HepG2 (cell line): ENCODE results near the gene POMT2. TPM values are rescaled to one million over a fixed set of nuclear protein-coding genes. Genes with fewer than 3 reads are reported as not detected.

Experiments
- ATAC-seq: fragments of 200-7000 bp; cut with Tn5 transposase; 3 replicates; pipeline ENCODE4 v1.9.1; 2020; ENCODE audit warnings: mild to moderate bottlenecking, moderate library complexity
- BruUV-seq: library from RNA; stranded (reverse); fragments of 400-500 nt; replicated peaks from 2 replicates; lab custom pipeline; 2021; lab: Mats Ljungman, UMichigan
- CTCF ChIA-PET: fragments of 300-600 bp; formaldehyde crosslinking; extraction: SDS; loops from one replicate; lab custom pipeline; 2021; ENCODE audit warnings: low total read pairs, inconsistent platforms, low intra/inter-chr PET ratio; lab: Yijun Ruan, JAX
- POLR2A ChIA-PET: fragments of 350-600 bp; sonication (Branson Sonifier 250); formaldehyde crosslinking; loops from one replicate; lab custom pipeline; 2020; ENCODE audit warnings: antibody characterized with exemption, inconsistent platforms; lab: Yijun Ruan, JAX
- DNase-seq: peaks from one replicate; pipeline ENCODE4 v3.0.0-alpha.2; 2015; ENCODE audit warnings: low spot score
- FAIRE-seq: peaks from 3 replicates; lab custom pipeline; 2011; peaks lifted over from hg19 to GRCh38; lab: Jason Lieb, UNC
- H2AFZ ChIP-seq: one replicate; pipeline ENCODE4 v1.6.1; 2011; ENCODE audit warnings: low read length, inconsistent platforms
- H3K27ac ChIP-seq: fragments of 300-600 bp; 3 replicates; pipeline ENCODE4 v1.8.0; 2011; ENCODE audit warnings: mixed run types, mild to moderate bottlenecking, mixed read lengths, low read length, inconsistent platforms; ENCODE audit not compliant: insufficient read depth; ENCODE audit errors: extremely low read length
- H3K27me3 ChIP-seq, 2 experiments: fragments of 200-600 bp in 1 of 2; 2 replicates in 1 of 2; 3 replicates in 1 of 2; pipeline versions ENCODE4 v1.6.0 to v1.8.0; 2011; ENCODE audit warnings: low read length in 2 of 2, mild to moderate bottlenecking in 2 of 2, moderate library complexity in 2 of 2, inconsistent platforms in 1 of 2; ENCODE audit not compliant: insufficient read depth in 2 of 2, control insufficient read depth in 1 of 2
- H3K36me3 ChIP-seq, 2 experiments: fragments of 200-600 bp in 1 of 2; replicated peaks in 1 of 2; 2 replicates in 1 of 2; 3 replicates in 1 of 2; pipeline versions ENCODE4 v1.5.1 to v1.8.0; 2011; ENCODE audit warnings: low read length in 2 of 2, inconsistent platforms in 1 of 2; ENCODE audit not compliant: insufficient read depth in 2 of 2, control insufficient read depth in 1 of 2
- H3K4me1 ChIP-seq: 2 replicates; pipeline ENCODE4 v1.5.1; 2012; ENCODE audit warnings: low read length, inconsistent platforms; ENCODE audit not compliant: insufficient read depth
- H3K4me2 ChIP-seq: 2 replicates; pipeline ENCODE4 v1.6.0; 2011; ENCODE audit warnings: low read depth, low read length, inconsistent platforms
- H3K4me3 ChIP-seq, 3 experiments: fragments of 200-600 bp in 1 of 3; sonication (generic), shearing (Covaris generic) in 1 of 3; replicated peaks in 1 of 3; 2 replicates each; pipeline ENCODE4 v1.5.1; 2011 to 2016; ENCODE audit warnings: low read length in 3 of 3, inconsistent platforms in 2 of 3, low read depth in 2 of 3, mild to moderate bottlenecking in 2 of 3, control low read depth in 1 of 3, mixed read lengths in 1 of 3; ENCODE audit not compliant: insufficient read depth in 1 of 3
- H3K79me2 ChIP-seq: one replicate; pipeline ENCODE4 v1.6.1; 2011; ENCODE audit warnings: low read length, inconsistent platforms; ENCODE audit not compliant: insufficient read depth
- H3K9ac ChIP-seq: 2 replicates; pipeline ENCODE4 v1.6.0; 2011; ENCODE audit warnings: mild to moderate bottlenecking, low read depth, low read length, inconsistent platforms; ENCODE audit not compliant: insufficient read depth
- H3K9me3 ChIP-seq: 2 replicates; pipeline ENCODE4 v1.5.1; 2012; ENCODE audit warnings: mild to moderate bottlenecking, low read length
- H4K20me1 ChIP-seq: 2 replicates; pipeline ENCODE4 v1.6.0; 2011; ENCODE audit warnings: inconsistent platforms, mild to moderate bottlenecking, low read length, moderate library complexity; ENCODE audit not compliant: insufficient read depth
- CEBPZ ChIP-seq: IDR thresholded peaks from 2 replicates; pipeline ENCODE4 v1.6.1; 2012; ENCODE audit warnings: low read length, improper control_type of control experiment
- GATAD2A ChIP-seq: IDR thresholded peaks from 2 replicates; pipeline ENCODE4 v1.6.1; 2016
- HIVEP1 ChIP-seq: sonication (generic); formaldehyde crosslinking; IDR thresholded peaks from 2 replicates; pipeline ENCODE4 v1.4.0; 2020; ENCODE audit warnings: mild to moderate bottlenecking, missing genetic modification reagents
- MAF1 ChIP-seq: sonication (generic); formaldehyde crosslinking; IDR thresholded peaks from 2 replicates; pipeline ENCODE4 v1.5.0; 2020; ENCODE audit warnings: missing genetic modification reagents, borderline replicate concordance
- MBD4 ChIP-seq: IDR thresholded peaks from 2 replicates; pipeline ENCODE4 v1.6.1; 2012; ENCODE audit warnings: low read length, inconsistent platforms, borderline replicate concordance
- THRA ChIP-seq: sonication (generic); formaldehyde crosslinking; IDR thresholded peaks from 2 replicates; pipeline ENCODE4 v1.4.0; 2020; ENCODE audit warnings: missing genetic modification reagents, borderline replicate concordance
- ZNF639 ChIP-seq: conservative IDR thresholded peaks from 2 replicates; pipeline ENCODE4 v1.6.1; 2018; ENCODE audit warnings: missing genetic modification reagents
- WGBS: methylation state at CpG from one replicate; pipeline ENCODE4 v1.1.6; 2017; ENCODE audit warnings: low lambda C conversion rate; 5-methylcytosine and 5-hydroxymethylcytosine counted together
- in situ Hi-C: cut with HindIII; loops from 2 replicates; pipeline ENCODE4 v1.10.0; 2017; ENCODE audit warnings: low pct_unique_long_range_greater_than_20kb; ENCODE audit not compliant: extremely low pct_ligation_motif_present
- intact Hi-C: fragments of 100-400 bp; cut with micrococcal nuclease; formaldehyde crosslinking; loops from one replicate; pipeline ENCODE4 v1.10.0; 2022; ENCODE audit not compliant: unreplicated experiment
- polyA plus RNA-seq, 8 experiments: library from polyadenylated mRNA; depleted of rRNA in 3 of 8; stranded (reverse) in 7 of 8; unstranded in 1 of 8; fragments of >200 nt; fragmentation: Illumina TruSeq in 4 of 8; extraction: Trizol in 4 of 8; gene quantifications; 2 replicates each; pipeline versions ENCODE4 v1.2.1 to v1.2.3, GENCODE V29; 2011 to 2016; ENCODE audit warnings: low read depth in 4 of 8, missing spikeins in 1 of 8, mixed read lengths in 1 of 8; ENCODE audit not compliant: insufficient read depth in 1 of 8
- total RNA-seq, 5 experiments: library from RNA; depleted of rRNA; stranded (reverse); fragments of >200 nt; fragmentation: Illumina TruSeq; extraction: Trizol; gene quantifications; 2 replicates each; pipeline ENCODE4 v1.2.3, GENCODE V29; 2016; ENCODE audit warnings: low read depth in 1 of 5
- TF ChIP-seq, protein P1 (sequence below): sonication (generic); formaldehyde crosslinking; conservative IDR thresholded peaks from 2 replicates; pipeline ENCODE4 v1.4.0; 2020; ENCODE audit warnings: mild to moderate bottlenecking, missing genetic modification reagents, moderate library complexity
- TF ChIP-seq, protein P2 (sequence below): sonication (generic); formaldehyde crosslinking; IDR thresholded peaks from 2 replicates; pipeline ENCODE4 v1.9.0; 2021; ENCODE audit warnings: missing genetic modification reagents, borderline replicate concordance

The POMT2 gene
- total and polyA plus RNA-seq, 2 of the 13 experiments (the other 11 are each of a cell fraction or from before 2014, with no cell fraction given) = 15.3 to 15.9 TPM

GRCh38 chr14:77306416-77306815 lies 14.3 kb downstream of the POMT2 start:
- CTCF ChIA-PET = no interaction called here
- no peak for ATAC-seq

More at GRCh38 chr14:77306416-77306815, 14.3 kb downstream of the POMT2 start:
- FAIRE-seq (no peak), DNase-seq (no peak)
- TF ChIP-seq THRA (CRISPR knock-in tag) (no peak), MAF1 (CRISPR knock-in tag) (no peak), ZNF639 (no peak), CEBPZ (no peak), GATAD2A (CRISPR knock-in tag) (no peak), MBD4 (no peak), HIVEP1 (CRISPR knock-in tag) (no peak)
- TF ChIP-seq, protein P1, sequence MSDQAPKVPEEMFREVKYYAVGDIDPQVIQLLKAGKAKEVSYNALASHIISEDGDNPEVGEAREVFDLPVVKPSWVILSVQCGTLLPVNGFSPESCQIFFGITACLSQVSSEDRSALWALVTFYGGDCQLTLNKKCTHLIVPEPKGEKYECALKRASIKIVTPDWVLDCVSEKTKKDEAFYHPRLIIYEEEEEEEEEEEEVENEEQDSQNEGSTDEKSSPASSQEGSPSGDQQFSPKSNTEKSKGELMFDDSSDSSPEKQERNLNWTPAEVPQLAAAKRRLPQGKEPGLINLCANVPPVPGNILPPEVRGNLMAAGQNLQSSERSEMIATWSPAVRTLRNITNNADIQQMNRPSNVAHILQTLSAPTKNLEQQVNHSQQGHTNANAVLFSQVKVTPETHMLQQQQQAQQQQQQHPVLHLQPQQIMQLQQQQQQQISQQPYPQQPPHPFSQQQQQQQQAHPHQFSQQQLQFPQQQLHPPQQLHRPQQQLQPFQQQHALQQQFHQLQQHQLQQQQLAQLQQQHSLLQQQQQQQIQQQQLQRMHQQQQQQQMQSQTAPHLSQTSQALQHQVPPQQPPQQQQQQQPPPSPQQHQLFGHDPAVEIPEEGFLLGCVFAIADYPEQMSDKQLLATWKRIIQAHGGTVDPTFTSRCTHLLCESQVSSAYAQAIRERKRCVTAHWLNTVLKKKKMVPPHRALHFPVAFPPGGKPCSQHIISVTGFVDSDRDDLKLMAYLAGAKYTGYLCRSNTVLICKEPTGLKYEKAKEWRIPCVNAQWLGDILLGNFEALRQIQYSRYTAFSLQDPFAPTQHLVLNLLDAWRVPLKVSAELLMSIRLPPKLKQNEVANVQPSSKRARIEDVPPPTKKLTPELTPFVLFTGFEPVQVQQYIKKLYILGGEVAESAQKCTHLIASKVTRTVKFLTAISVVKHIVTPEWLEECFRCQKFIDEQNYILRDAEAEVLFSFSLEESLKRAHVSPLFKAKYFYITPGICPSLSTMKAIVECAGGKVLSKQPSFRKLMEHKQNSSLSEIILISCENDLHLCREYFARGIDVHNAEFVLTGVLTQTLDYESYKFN (CRISPR knock-in tag) = no peak
- TF ChIP-seq, protein P2, sequence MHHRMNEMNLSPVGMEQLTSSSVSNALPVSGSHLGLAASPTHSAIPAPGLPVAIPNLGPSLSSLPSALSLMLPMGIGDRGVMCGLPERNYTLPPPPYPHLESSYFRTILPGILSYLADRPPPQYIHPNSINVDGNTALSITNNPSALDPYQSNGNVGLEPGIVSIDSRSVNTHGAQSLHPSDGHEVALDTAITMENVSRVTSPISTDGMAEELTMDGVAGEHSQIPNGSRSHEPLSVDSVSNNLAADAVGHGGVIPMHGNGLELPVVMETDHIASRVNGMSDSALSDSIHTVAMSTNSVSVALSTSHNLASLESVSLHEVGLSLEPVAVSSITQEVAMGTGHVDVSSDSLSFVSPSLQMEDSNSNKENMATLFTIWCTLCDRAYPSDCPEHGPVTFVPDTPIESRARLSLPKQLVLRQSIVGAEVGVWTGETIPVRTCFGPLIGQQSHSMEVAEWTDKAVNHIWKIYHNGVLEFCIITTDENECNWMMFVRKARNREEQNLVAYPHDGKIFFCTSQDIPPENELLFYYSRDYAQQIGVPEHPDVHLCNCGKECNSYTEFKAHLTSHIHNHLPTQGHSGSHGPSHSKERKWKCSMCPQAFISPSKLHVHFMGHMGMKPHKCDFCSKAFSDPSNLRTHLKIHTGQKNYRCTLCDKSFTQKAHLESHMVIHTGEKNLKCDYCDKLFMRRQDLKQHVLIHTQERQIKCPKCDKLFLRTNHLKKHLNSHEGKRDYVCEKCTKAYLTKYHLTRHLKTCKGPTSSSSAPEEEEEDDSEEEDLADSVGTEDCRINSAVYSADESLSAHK (CRISPR knock-in tag) = no peak
- BruUV-seq = no TSS peak
- H3K4me1 ChIP-seq = peaks cover 56% of the 10 kb centered on the region
- no peaks in the 10 kb centered on the region for H3K27me3 ChIP-seq
- WGBS = 82% methylated on average over 3 of the region's 3 CpGs
- H3K9ac ChIP-seq = no peak overlapping the region
- in situ Hi-C loops (loop anchor here (10.0 kb wide), 2 partner anchors 108 to 238 kb away; no protein-coding TSS in a partner anchor), intact Hi-C loops (no loop called here)
- no peak overlapping the region for H2AFZ ChIP-seq
- H3K27ac ChIP-seq = peak overlapping the region; percentile 52
- no peaks in the 10 kb centered on the region for H3K9me3 ChIP-seq
- peak overlapping the region; percentile 34; the same call in 1 of the 2 replicates for H3K4me2 ChIP-seq
- no peak overlapping the region for H3K4me3 ChIP-seq
- POLR2A ChIA-PET = interaction anchor here (1.0 to 1.5 kb wide), 3 partner anchors 9 to 15 kb away, joined by 4 to 6 read pairs (median 4); partner anchors contain the start of genes GSTZ1 and POMT2
- no peaks in the 10 kb centered on the region for H3K79me2 ChIP-seq
- no peaks in the 10 kb centered on the region for H4K20me1 ChIP-seq
- peaks cover 10 to 17% of the 10 kb centered on the region in 2 experiments for H3K36me3 ChIP-seq
